GM12878 (cell line): ENCODE measurements around the gene SMAP1. TPM values are rescaled to one million over a fixed set of nuclear protein-coding genes. Genes with fewer than 3 reads are reported as not detected.

Source experiments
- ATAC-seq: fragments of 200-7000 bp; cut with Tn5 transposase; 3 replicates; pipeline ENCODE4 v1.9.1; 2020; ENCODE audit warnings: mild to moderate bottlenecking, moderate library complexity
- BruUV-seq: library from RNA; stranded (reverse); fragments of 400-500 nt; replicated peaks from 2 replicates; lab custom pipeline; 2021; lab: Mats Ljungman, UMichigan
- CTCF ChIA-PET: fragments of 300-600 bp; sonication (Branson Sonifier 250); formaldehyde crosslinking; extraction: SDS; loops from one replicate; lab custom pipeline; 2021; ENCODE audit warnings: inconsistent platforms; lab: Yijun Ruan, JAX
- POLR2A ChIA-PET: fragments of 350-600 bp; formaldehyde crosslinking; extraction: SDS; loops from one replicate; lab custom pipeline; 2021; ENCODE audit warnings: inconsistent platforms; lab: Charles Lee
- RAD21 ChIA-PET: fragments of 300-600 bp; sonication (Branson Sonifier 250); formaldehyde crosslinking; loops from one replicate; lab custom pipeline; 2023; ENCODE audit warnings: antibody characterized with exemption; ENCODE audit not compliant: unreplicated experiment; lab: Charles Lee
- SMC1A ChIA-PET: fragments of 300-600 bp; sonication (Branson Sonifier 250); formaldehyde crosslinking; loops from one replicate; lab custom pipeline; 2023; ENCODE audit not compliant: unreplicated experiment, uncharacterized antibody; lab: Charles Lee
- DNase-seq: peaks from one replicate; pipeline ENCODE4 v3.0.0-alpha.2; 2011; ENCODE audit warnings: low read depth, low spot score
- FAIRE-seq: peaks from 3 replicates; lab custom pipeline; 2011; peaks lifted over from hg19 to GRCh38; lab: Jason Lieb, UNC
- H2AFZ ChIP-seq: 2 replicates; pipeline ENCODE4 v1.6.0; 2011; ENCODE audit warnings: low read depth, low read length, control low read depth; ENCODE audit not compliant: control insufficient read depth
- H3K27ac ChIP-seq: 2 replicates; pipeline ENCODE4 v1.5.1; 2011; ENCODE audit warnings: control low read depth; ENCODE audit not compliant: control insufficient read depth, insufficient read depth
- H3K27me3 ChIP-seq, 2 experiments: replicated peaks in 1 of 2; 2 replicates each; pipeline versions ENCODE4 v1.6.0 to v1.6.1; 2011; ENCODE audit warnings: low read length in 1 of 2; ENCODE audit not compliant: control insufficient read depth in 2 of 2, insufficient read depth in 2 of 2
- H3K36me3 ChIP-seq, 2 experiments: 2 replicates each; pipeline ENCODE4 v1.5.1; 2011; ENCODE audit warnings: low read length in 1 of 2; ENCODE audit not compliant: control insufficient read depth in 2 of 2, insufficient read depth in 2 of 2
- H3K4me1 ChIP-seq: 2 replicates; pipeline ENCODE4 v1.6.1; 2011; ENCODE audit warnings: mild to moderate bottlenecking, low read length, moderate library complexity, mixed read lengths; ENCODE audit not compliant: control insufficient read depth, insufficient read depth
- H3K4me2 ChIP-seq: 2 replicates; pipeline ENCODE4 v1.6.0; 2011; ENCODE audit warnings: control low read depth; ENCODE audit not compliant: control insufficient read depth, insufficient read depth
- H3K4me3 ChIP-seq: fragments of 200-600 bp; sonication (generic); 2 replicates; pipeline ENCODE4 v1.5.1; 2016
- H3K79me2 ChIP-seq: 2 replicates; pipeline ENCODE4 v1.6.0; 2011; ENCODE audit warnings: low read length; ENCODE audit not compliant: control insufficient read depth, insufficient read depth
- H3K9ac ChIP-seq: 2 replicates; pipeline ENCODE4 v1.8.0; 2011; ENCODE audit warnings: low read length, control low read depth, mixed read lengths; ENCODE audit not compliant: control insufficient read depth, insufficient read depth
- H3K9me3 ChIP-seq: replicated peaks from 3 replicates; pipeline ENCODE4 v1.5.1; 2011; ENCODE audit warnings: mild to moderate bottlenecking, low read length; ENCODE audit not compliant: control insufficient read depth, insufficient read depth
- H4K20me1 ChIP-seq: 2 replicates; pipeline ENCODE4 v1.6.0; 2011; ENCODE audit not compliant: control insufficient read depth, insufficient read depth
- BACH1 ChIP-seq: fragments of 450-650 bp; IDR thresholded peaks from 2 replicates; pipeline ENCODE4 v1.6.1; 2017; ENCODE audit warnings: mild to moderate bottlenecking, borderline replicate concordance
- BHLHE40 ChIP-seq, 2 experiments: fragments of 450-650 bp in 1 of 2; IDR thresholded peaks; 2 replicates each; pipeline ENCODE4 v1.6.1; 2011 to 2017; ENCODE audit warnings: low read depth in 2 of 2, borderline replicate concordance in 1 of 2, improper control_type of control experiment in 1 of 2, low read length in 1 of 2, mild to moderate bottlenecking in 1 of 2
- CBX3 ChIP-seq: fragments of 200-600 bp; sonication (generic); IDR thresholded peaks from 2 replicates; pipeline ENCODE4 v1.6.1; 2016; ENCODE audit warnings: low read depth, borderline replicate concordance
- DPF2 ChIP-seq: fragments of 450-650 bp; IDR thresholded peaks from 2 replicates; pipeline ENCODE4 v1.6.1; 2017; ENCODE audit warnings: mild to moderate bottlenecking
- EP300 ChIP-seq, 2 experiments: fragments of 150-350 bp in 1 of 2; IDR thresholded peaks; 2 replicates each; pipeline ENCODE4 v1.6.1; 2011 to 2012; ENCODE audit warnings: low read depth in 2 of 2, low read length in 2 of 2, borderline replicate concordance in 1 of 2, improper control_type of control experiment in 1 of 2, inconsistent platforms in 1 of 2; ENCODE audit not compliant: control insufficient read depth in 1 of 2
- FOXM1 ChIP-seq: IDR thresholded peaks from 2 replicates; pipeline ENCODE4 v1.6.1; 2012; ENCODE audit warnings: low read depth, mild to moderate bottlenecking, inconsistent platforms, low read length, moderate library complexity
- IKZF1 ChIP-seq: fragments of 450-650 bp; conservative IDR thresholded peaks from 2 replicates; pipeline ENCODE4 v1.6.1; 2017; ENCODE audit warnings: antibody characterized with exemption, mild to moderate bottlenecking
- IRF4 ChIP-seq: IDR thresholded peaks from 2 replicates; pipeline ENCODE4 v1.6.1; 2011; ENCODE audit warnings: low read depth, low read length
- JUNB ChIP-seq: IDR thresholded peaks from 2 replicates; pipeline ENCODE4 v1.6.1; 2016; ENCODE audit warnings: antibody characterized with exemption, mild to moderate bottlenecking
- NBN ChIP-seq: fragments of 450-650 bp; IDR thresholded peaks from 2 replicates; pipeline ENCODE4 v1.6.1; 2016
- PAX8 ChIP-seq: fragments of 450-650 bp; IDR thresholded peaks from 2 replicates; pipeline ENCODE4 v1.6.1; 2017; ENCODE audit warnings: mild to moderate bottlenecking, moderate library complexity
- POLR2AphosphoS2 ChIP-seq: IDR thresholded peaks from 2 replicates; pipeline ENCODE4 v1.6.1; 2011; ENCODE audit warnings: low read depth, mild to moderate bottlenecking, low read length, improper control_type of control experiment, moderate library complexity
- POU2F2 ChIP-seq: IDR thresholded peaks from 3 replicates; pipeline ENCODE4 v1.6.1; 2011; ENCODE audit warnings: low read depth, mild to moderate bottlenecking, low read length, borderline replicate concordance
- RAD51 ChIP-seq: fragments of 450-650 bp; IDR thresholded peaks from 2 replicates; pipeline ENCODE4 v1.6.1; 2016; ENCODE audit warnings: moderate library complexity, mild to moderate bottlenecking, inconsistent platforms
- RBBP5 ChIP-seq: fragments of 200-600 bp; sonication (generic); conservative IDR thresholded peaks from 2 replicates; pipeline ENCODE4 v1.6.1; 2016
- REST ChIP-seq: IDR thresholded peaks from 2 replicates; pipeline ENCODE4 v1.6.1; 2012; ENCODE audit warnings: mild to moderate bottlenecking, low read depth, low read length
- RUNX3 ChIP-seq: IDR thresholded peaks from 2 replicates; pipeline ENCODE4 v1.6.1; 2012; ENCODE audit warnings: low read length, inconsistent platforms
- ZNF217 ChIP-seq: fragments of 450-650 bp; IDR thresholded peaks from 2 replicates; pipeline ENCODE4 v1.6.1; 2017; ENCODE audit warnings: antibody characterized with exemption, mild to moderate bottlenecking
- WGBS: methylation state at CpG from one replicate; pipeline ENCODE4 v1.1.6; 2016; ENCODE audit warnings: low lambda C conversion rate; ENCODE audit not compliant: insufficient replicate concordance, insufficient coverage; ENCODE audit errors: missing lambda C conversion rate; 5-methylcytosine and 5-hydroxymethylcytosine counted together
- in situ Hi-C: fragments of 300-500 bp; cut with MboI; formaldehyde crosslinking; loops from 9 replicates; pipeline ENCODE4 v1.14.3; 2018; ENCODE audit warnings: mixed read lengths
- intact Hi-C: fragments of 100-400 bp; cut with micrococcal nuclease; formaldehyde crosslinking; loops from one replicate; pipeline ENCODE4 v1.14.2; 2022; ENCODE audit not compliant: unreplicated experiment
- polyA plus RNA-seq, 11 experiments: library from polyadenylated mRNA; depleted of rRNA in 4 of 11; unstranded in 6 of 11; stranded (reverse) in 5 of 11; fragments of >200 nt; fragmentation: Nextera tagmentation in 4 of 11; fragmentation: Illumina TruSeq in 1 of 11; extraction: Ambion mirVana in 4 of 11; extraction: Trizol in 1 of 11; gene quantifications; 1 replicate in 1 of 11; 2 replicates in 10 of 11; pipeline versions ENCODE4 v1.2.1 to v1.2.3, GENCODE V29; 2011 to 2016; ENCODE audit warnings: inconsistent platforms in 2 of 11, missing spikeins in 2 of 11, low read depth in 1 of 11
- total RNA-seq, 4 experiments: library from RNA; depleted of rRNA in 3 of 4; stranded (reverse); fragments of >200 nt in 3 of 4; fragmentation: Illumina TruSeq in 1 of 4; extraction: Trizol in 1 of 4; gene quantifications; 2 replicates each; pipeline versions ENCODE4 v1.2.1 to v1.2.3, GENCODE V29; 2013 to 2021

Gene SMAP1
- total and polyA plus RNA-seq, 10 of the 15 experiments (the other 5 are each of a cell fraction or from before 2014, with no cell fraction given), result 13.7 to 33.9 (median 25.3) TPM

GRCh38 chr6:70857387-70858077 lies 189.8 kb downstream of the SMAP1 start:
- Histone ChIP-seq H3K4me2 (peak overlapping the region; percentile 29), H3K4me3 (no peak overlapping the region), H3K4me1 (peaks cover 7% of the 10 kb centered on the region), H2AFZ (no peak overlapping the region), H3K9ac (no peak overlapping the region), H3K9me3 (no peaks in the 10 kb centered on the region), H3K27ac (no peak overlapping the region), H3K79me2 (no peaks in the 10 kb centered on the region), H3K27me3 (no peaks in the 10 kb centered on the region), H4K20me1 (no peaks in the 10 kb centered on the region), H3K36me3 (peaks cover 0 to 2% of the 10 kb centered on the region in 2 experiments; a peak in 1 of 4 replicates)
- CTCF ChIA-PET, result interaction anchor here (0.7 to 3.0 kb wide), 14 partner anchors 10 to 337 kb away, joined by 3 to 21 read pairs (median 4); no protein-coding TSS in a partner anchor
- peak; percentile 100 for ATAC-seq
- intact Hi-C loops, result no loop called here
- in situ Hi-C loops, result no loop called here
- no TSS peak for BruUV-seq
- POLR2A ChIA-PET, result interaction anchor here (0.6 to 1.7 kb wide), 4 partner anchors 12 to 873 kb away, joined by 3 to 7 read pairs (median 4); no protein-coding TSS in a partner anchor
- DNase-seq, result peak; percentile 66
- RAD21 ChIA-PET, result interaction anchor here (0.6 to 3.1 kb wide), 13 partner anchors 13 to 337 kb away, joined by 3 to 27 read pairs (median 3); no protein-coding TSS in a partner anchor
- peak; percentile 88 for FAIRE-seq
- SMC1A ChIA-PET, result interaction anchor here (0.5 to 7.4 kb wide), 20 partner anchors 8 to 978 kb away, joined by 3 to 61 read pairs (median 3); no protein-coding TSS in a partner anchor
- 36% methylated on average over 5 of the region's 5 CpGs for WGBS
- TF ChIP-seq NBN (0 out of 2 replicates have a peak, but pooled peaks have one; percentile 41), BACH1 (peak; percentile 67; the same call in 1 of the 2 replicates), IRF4 (peak; percentile 74), RAD51 (0 out of 2 replicates have a peak, but pooled peaks have one; percentile 34), CBX3 (no peak), RBBP5 (no peak), BHLHE40 (IDR thresholded peaks at IDR 0.05; ENCODE audit: borderline replicate concordance in 1 of 2, low read depth in 2 of 2, low read length in 1 of 2) (peak; percentile 64 to 71; a peak in 3 of 4 replicates), RUNX3 (peak; percentile 46; the same call in 1 of the 2 replicates), EP300 (IDR thresholded peaks at IDR 0.05; ENCODE audit: borderline replicate concordance in 1 of 2, control insufficient read depth in 1 of 2, low read depth in 2 of 2, low read length in 2 of 2) (peak; percentile 70 to 87; a peak in 3 of 4 replicates), FOXM1 (0 out of 2 replicates have a peak, but pooled peaks have one; percentile 25), ZNF217 (no peak), POLR2AphosphoS2 (no peak), POU2F2 (no peak), DPF2 (peak; percentile 93), REST (no peak), JUNB (peak; percentile 50; the same call in 1 of the 2 replicates), PAX8 (0 out of 2 replicates have a peak, but pooled peaks have one; percentile 17), IKZF1 (peak; percentile 42; the same call in 1 of the 2 replicates)
